Measurements from ENCODE around the gene DAB2IP.
"Not testable (repeated sequence)": the region's sequence is repeated elsewhere in the genome, so short reads cannot be mapped to it uniquely, and the experiment has no call there.

The DAB2IP gene

DNA sequence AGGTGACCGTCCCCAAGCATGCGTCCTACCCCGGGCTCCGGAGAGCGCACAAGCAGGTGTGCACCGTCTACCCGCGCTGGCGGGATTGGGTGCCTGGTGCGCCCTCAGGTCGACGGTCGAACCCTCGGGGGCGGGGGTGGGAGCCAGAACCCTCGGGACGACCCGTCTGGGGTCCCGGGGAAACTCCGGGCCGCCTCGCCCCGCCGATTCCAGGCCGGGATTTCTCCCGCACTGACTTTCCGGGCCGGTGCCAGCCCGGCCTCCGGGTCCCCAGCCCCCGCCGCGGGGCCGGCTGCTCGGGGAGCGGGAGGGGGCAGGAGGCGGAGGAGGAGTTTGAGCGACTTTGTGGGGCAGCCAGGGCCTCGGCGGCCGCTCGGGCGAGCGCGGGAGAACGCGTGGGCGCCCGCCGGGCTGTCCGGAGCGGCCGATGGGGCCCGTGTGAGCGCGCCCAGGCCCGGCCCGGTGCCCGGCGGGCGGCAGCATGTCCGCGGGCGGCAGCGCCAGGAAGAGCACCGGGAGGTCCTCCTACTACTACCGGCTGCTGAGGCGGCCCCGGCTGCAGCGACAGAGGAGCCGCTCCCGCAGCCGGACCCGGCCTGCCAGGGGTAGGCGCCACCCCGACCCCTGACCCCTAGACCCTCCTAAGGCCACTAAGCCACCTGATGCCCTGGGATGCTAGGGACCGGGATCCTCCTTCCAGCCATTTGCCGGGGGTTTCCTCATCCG lies at the start of gene DAB2IP:
Gene DAB2IP (plus strand): TSS at position 340 of the 726 bp plus-strand sequence. CDS start 142 bp downstream, at position 482.
- DNase-seq = no peak

DNA sequence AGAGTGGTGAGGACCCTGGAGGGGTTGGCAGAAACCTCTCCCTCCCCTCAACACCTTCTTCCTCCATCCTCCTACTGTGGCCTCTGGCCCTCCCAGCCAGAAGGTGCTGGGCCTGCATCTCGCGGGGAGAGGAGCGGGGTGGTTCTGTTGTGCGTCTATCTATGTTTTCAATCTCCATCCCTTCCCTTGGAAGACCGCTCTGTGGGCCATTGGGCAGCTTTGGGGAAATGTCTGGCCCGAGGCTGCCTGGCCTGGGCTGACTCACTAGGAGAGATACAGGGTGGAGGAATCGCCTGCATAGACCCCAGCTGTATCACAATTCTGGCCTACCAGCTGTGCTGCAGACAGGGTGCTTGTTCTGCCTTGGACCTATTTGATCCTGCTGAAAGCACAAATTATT lies 48.4 kb upstream of the DAB2IP start:
- no peak for DNase-seq

DNA sequence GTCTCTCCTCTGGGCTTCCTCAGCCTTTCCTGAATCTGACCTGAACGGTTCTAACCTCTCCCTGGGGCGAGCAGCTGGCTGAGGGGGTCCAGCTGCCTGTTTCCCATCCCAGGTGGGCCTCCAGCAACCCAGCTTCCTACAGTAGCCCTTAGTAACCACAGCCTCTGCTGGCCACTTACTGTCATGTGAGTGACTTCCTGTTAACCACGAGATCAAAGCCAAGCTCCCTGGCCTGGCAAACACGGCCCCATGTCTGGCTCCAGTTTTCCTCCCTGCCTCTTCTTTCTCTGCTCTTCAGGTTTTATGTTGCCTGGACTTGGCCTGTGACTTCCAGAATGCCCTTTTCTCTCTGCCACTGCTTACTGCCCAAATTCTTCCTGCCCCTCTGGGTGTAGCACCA lies 47.2 kb upstream of the DAB2IP start:
- no peak for DNase-seq

DNA sequence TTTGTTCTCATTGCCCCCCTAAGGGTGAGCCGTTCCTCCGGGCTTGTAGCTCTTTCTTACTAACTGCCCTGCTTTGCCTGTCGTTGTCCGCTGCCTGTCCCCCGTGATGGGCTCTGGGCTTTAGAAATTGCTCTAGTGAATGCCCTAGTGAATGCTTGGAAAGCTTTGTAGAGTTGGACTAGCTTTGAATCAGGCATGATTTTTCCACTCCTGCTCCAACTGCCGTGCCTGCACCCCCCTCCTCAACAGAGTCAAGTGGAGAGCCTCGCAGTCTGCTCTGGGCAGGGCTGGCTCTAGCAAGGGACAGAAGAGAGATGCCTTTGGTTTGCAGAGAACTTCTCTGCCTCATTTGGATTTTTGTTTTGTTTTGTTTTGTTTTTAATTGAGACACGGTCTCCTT lies 46.8 kb upstream of the DAB2IP start:
- no peak for DNase-seq

DNA sequence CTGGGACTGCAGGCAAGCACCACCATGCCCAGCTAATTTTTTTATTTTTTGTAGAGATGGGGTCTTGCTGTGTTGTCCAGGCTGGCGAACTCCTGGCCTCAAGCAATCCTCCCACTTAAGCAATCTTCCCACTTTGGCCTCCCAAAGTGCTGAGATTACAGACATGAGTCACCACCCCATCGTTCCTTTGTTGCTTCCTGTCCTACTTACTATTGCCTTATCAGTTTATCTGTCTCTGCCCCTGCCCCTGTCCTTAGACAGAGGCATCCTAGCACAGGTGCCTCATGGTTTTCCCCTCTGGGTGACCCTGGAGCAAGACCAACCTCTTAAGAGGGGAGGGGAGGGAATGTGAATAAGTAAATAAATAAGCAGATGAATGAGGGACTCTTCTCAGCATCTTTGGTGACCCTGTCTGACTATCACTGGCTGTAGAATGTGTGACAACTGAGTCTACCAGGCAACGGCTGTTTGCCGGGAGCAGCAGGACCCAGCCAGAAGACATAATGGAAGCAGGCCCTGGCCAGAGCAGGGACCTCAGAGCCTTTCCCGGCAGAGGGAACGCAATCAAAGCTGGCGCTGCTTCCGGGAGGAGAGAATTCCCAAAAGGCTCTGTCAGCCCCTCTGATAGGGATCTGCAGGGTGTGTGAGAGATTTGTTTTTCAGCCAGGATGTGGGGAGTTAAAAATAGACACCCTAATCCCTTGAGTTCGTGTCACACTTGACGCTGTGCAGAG lies 43.8 kb upstream of the DAB2IP start:
- no peak for DNase-seq

DNA sequence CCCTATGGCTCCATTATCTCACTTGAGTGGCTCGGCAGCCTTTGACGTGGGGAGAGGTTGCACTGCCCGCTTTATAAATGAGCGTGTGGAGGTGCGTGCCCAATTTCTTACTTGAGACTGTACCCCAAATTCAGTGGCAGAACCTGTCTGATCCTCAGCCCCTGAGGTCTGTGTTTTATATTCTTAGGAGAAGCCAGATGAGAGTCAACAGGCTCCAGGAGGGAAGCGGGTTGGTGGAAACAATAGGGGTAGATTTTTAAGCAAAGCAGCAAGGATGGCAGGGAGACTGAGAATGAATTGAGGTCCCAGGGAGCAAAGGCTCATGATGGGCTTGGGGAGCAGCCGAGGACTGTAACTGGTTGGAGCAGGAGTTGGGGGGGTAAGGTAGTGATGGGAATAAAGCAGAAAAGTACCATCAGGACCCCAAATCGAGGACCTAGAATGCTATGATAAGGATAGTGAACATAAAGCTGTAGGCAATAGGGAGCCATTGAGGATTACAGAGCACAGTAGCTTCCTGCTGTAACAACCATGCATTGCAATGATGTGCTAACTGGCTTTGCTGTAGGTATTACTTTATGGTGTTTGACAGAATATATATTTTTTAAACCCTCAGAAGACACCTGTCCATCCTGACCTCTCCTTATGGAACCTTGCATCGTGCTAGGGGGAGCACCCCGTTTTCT lies 43.1 kb upstream of the DAB2IP start:
- DNase-seq = no peak

DNA sequence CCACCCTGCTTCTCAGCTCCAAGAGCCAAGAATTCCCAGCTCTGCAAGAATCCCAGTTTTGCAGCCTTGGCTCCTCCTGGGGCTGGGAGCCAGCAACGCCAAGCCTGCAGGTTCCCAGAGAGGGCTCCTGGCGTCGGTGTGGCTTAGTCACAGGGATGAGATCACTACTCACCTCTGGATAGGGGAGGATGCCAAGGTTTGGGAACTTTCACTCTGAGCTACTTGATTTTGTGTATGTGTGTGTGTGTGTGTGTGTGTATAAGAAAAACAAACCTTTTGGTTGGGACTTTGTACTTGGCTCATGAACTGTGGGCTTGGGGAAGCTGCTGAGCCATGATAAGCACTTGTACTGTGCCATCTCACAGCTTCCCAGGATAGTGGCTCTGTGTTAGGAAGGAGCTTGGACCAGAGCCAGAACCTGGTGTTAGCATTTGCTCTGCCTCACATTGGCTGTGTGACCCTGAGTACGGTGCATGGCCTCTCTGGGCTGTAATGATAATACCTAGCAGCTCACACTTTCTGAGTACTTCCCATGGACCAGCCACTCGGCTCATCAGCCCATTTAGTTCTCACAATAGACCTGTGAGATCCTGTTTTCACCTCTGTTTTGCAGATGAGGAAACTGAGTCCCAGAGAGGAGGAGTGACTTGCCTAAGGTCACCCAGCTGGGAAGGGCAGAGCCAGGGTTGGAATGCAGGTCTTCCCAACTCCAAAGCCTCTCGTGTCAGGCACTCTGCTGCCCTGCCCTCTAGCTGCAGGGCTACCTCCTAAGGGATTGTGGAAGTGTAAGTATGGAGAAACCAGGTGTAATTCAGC lies 41.4 kb upstream of the DAB2IP start:
- no peak for DNase-seq

DNA sequence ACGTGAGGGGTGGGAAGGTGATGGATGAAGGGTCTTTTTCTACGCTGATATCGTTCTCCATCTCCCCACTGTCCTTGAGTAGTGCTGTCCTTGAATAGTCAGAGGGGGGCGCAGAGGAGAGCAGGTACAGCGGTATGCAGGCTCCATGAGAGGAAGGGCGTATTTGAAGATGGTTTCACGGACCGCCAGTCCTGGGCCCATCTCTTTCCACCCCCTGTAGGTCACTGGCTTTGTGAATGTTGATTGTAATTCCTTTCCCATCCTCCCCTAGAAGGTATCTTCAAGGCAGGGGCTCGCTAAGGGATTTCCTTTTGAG lies 40.8 kb upstream of the DAB2IP start:
- DNase-seq = no peak

DNA sequence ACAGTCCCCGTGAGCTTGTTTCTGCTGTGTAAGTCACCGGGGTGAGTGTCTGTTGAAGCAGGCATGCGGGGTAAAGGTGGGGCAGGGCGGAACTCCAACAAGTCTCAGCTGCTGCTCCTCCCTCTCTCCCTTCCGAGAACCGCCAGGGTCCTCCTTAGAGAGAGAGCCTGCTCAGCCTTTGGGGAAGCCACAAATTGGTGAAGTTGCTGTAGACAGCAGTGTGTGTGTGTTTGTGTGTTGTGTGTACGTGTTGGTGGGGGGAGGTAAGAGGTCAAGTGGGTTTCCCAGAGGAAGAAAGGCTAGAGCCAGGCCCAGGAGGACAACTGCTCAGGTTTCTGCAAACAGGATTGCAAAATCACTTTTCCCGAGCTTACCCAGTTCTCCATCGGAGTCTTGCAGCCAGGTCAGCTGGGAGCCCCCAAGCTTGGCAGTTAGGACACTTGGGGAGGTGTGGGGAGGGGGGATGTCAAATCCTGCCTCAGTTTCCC lies 38.9 kb upstream of the DAB2IP start:
- DNase-seq = no peak

DNA sequence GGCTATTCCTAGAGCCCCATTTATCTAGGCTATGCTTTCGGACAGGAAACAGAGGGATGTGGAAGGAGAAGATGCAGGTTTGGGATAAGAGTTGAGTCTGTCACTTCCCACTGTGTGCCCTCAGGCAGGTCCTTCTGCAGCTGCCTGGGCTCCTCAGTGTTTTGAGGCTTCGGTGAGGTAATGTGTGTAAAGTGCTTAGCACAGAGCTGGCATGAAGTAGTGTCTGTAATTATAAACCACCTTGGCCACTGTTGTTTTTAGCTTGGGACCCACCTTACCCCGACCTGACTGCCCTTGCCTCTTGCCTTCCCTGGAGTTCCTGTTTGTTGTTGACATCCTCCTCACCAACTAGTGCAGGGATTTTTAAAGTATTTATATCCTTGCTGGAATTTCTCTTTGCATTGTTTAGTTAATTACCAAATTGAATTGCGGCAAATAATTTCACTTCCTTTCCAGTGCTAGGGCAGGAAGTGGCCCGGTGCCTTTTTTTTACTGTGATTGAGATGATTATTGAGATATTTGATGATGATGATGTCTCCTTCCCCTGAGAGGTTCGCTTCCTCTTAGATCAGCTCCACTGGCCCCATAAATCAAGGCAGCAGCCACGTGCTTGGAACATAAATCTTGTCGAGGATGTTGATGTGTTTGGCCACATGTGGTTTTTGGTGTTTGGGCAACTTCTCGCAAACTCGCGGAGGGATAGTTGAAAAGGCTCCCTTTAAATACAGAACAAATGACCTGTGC lies 38.3 kb upstream of the DAB2IP start:
- no peak for DNase-seq

DNA sequence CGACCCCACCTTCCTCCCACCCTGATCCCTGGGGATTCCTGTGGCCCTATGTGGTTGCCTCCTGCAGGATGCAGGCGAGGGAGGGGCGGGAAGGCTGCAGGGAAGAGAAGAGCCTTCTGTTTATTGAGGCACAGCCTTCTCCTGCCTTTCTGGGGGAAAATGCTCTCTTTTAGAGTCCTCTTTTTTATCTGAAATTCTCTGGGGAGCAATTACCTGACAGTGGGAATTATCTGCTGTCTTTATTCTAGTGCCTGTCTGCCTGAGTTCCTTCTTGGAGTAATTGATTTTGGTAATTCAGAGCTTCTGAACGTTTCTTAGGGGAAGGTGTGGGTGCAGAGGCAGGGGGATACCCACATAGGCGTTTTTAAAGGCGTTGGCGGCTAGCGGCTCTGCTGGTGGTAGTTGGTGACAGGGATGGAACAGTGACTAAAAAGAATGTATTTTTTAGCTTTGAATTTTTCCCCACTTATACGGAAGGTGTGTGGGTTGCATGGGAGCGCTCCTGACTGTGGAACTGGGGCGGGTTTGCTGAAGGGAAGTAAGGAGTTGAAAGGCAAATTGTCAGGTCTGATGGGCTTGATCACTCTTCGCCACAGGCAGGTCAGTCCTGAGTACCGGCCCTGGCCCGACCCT lies 35.2 kb upstream of the DAB2IP start:
- DNase-seq = no peak

DNA sequence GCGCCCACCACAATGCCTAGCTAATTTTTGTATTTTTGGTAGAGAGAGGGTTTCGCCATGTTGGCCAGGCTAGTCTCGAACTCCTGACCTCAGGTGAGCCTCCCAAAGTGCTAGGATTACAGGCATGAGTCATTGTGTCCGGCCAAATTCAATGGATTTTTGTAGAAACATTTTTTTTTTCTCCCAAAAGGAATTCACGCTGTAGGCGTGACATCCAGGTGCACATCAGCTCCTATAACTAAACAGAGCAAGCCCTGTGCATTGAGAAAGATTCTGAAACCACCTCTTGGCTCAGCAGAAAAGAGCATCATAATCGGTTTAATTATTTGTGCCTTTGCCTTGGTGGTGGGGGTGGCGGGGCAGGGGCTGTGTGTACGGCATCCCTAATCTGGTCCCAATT lies 32.9 kb upstream of the DAB2IP start:
- DNase-seq = no peak

DNA sequence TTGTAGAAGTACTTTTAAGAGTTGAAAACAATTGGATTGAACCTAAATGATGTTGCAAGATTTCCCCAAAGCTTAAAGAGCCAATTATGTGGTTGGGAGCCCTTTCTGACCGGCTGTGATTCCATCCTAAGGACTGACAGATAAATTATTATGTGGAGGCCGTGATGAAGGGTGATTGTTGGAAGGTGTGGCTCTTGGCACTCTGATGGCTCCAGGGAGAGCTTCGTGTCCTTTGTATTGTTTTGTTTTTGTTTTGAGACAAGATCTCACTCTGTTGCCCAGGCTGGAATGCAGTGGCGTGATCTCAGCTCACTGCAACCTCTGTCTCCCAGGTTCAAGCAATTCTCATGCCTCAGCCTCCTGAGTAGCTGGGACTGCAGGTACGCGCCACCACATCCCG lies 32.5 kb upstream of the DAB2IP start:
- not testable (repeated sequence) for DNase-seq

DNA sequence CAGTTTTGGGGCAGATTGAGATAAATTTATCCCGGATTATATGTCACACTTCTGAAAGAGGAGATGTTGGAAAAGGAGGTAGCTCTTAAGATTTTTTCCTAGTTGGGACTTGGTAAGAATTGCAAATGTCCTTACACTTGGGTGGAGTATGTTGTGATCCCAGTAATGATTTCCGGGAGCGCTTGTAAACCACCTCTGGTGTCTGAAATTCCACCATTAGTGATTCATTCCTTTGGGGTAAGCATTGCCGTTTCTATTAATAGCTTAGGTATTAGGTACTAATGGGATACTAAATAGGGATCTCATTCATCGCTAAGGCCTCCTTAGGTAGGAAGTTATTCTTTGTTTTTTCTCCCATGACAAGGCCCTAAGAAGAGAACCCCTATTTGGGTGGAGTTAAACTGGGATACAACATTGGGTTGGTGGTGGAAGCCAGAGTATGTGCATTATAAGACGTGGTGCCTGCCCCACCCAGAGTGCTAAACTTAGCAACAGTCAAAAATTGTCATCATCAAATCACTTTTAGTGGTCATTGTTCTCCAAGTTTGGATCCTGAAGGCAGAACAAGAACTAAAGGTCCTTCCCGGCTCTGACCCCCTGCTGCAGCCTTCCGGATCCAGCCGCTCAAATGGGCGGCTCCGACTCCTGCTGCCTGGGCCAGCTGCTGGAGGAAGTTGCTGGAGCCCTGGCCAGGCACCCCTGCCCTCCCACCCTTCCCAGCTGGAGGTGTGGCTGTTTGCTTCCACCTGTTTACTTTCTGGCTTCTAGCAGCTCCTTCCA lies 31.7 kb upstream of the DAB2IP start:
- no peak for DNase-seq

DNA sequence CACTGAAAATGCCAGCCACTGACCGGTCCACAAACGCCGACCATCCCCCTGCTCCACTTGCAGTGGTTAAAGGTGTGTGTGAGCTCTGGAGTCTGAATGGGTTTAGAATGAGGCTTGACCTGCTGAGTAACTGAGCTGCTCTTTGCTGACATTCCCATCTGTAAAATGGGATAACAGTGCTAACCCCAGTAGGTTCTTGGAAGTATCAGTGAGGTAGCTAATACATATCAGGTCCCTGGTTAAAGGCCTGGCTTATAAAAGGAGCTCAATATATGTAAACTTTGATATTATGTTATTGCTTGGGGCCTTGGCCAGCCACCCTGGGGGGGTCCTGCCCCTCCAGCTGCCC lies 31.1 kb upstream of the DAB2IP start:
- DNase-seq = no peak

DNA sequence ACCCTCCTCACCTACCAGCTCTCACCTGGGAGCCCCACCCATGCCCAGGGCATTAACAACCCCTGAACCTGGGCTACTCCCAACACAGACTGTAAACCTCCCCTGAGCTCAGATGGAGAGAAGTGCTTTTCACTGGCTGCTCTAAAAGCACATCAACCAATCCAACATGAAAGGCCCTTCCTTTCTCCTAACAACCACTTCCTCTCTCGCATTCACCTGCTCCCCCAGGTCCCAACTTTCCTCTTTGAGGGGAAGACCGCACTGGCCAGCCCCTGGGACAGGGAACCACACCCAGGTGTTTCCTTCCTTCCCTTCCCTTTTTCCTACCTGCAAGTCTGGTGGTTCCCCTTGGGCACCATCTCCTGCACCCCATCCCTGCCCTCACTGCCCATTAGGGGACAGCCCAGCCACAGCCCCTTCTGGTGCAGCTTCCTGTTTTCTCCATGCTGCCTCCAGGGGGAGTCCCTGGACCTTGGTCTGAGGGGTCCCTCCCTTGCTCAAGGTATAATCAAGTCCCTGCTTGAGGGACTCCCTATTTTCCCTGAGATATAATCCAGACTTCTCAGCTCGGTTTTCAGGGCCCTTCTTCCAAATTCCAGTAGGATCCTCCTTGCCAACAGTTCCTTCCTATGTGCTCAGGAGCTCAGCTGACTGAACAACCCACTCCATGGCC lies 30.5 kb upstream of the DAB2IP start:
- no peak for DNase-seq

DNA sequence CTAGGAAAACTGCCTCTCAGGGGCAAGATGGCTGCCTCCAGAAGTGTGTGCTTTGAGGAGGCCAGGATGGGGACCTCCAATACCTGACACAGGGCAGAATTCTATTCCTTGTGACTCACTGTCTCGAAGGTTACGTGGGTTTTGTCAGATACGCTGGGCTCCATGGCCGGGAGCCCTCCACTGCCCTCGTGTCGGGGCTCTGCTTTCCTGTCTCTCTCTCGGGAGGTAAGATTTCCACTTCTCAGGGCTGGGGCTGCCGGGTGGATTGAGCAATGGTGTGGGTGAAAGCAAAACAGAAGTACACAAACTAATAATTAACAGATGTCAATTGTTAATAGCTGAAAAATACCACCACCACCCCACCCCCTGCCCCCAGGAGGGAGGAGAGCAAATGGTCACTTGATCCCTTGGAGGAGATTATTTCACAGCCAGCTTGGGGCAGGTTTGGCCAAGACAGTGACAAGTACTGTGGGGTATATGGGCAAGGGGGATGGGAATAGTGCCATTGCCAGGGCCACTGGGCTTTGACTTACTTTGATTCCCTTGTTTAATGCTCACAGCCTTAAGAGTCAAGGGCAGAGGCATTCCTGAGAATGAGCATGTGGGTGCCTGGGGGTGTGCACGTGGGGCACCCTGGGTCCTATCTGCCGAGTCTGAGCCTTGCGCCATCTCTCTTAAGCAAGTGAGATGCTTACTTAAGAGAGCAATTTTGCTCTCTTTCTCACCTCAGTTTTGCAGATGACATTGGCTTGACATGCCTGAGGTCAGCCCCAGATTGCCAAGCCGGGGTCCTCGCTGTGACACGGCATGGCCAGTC lies 28.8 kb upstream of the DAB2IP start:
- DNase-seq = no peak

DNA sequence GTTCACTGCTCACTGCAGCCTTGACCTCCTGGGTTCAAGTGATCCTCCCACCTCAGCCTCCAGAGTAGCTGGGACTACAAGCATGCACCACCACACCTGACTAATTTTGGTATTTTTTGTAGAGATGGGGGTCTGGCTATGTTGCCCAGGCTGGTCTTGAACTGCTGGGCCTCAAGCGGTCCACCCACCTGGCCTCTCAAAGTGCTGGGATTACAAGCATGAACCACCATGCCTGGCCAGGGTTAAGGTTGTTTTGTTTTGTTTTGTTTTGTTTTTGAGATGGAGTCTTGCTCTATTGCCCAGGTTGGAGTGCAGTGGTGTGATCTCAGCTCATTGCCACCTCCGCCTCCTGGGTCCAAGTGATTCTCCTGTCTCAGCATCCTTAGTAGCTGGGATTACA lies 28.0 kb upstream of the DAB2IP start:
- not testable (repeated sequence) for DNase-seq

DNA sequence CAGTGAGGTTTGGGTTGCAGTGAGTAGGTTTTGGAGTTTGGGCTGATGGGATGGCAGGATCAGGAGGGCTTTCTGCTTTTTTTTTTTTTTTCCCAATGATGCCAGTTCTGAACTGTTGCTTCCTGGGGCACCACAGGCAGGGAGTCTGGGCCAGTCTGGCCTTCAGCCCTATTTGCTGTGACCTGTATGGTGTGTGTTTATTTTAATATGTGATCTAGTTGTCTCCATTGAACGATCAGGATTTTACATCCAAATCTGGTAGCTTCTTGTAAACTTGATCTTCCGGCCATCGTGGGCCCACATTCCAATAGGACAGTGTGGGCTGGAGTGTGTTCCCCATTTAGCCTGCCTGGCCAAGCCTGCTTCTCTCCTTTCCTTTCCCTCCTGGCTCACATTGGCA lies 25.8 kb upstream of the DAB2IP start:
- no peak for DNase-seq

DNA sequence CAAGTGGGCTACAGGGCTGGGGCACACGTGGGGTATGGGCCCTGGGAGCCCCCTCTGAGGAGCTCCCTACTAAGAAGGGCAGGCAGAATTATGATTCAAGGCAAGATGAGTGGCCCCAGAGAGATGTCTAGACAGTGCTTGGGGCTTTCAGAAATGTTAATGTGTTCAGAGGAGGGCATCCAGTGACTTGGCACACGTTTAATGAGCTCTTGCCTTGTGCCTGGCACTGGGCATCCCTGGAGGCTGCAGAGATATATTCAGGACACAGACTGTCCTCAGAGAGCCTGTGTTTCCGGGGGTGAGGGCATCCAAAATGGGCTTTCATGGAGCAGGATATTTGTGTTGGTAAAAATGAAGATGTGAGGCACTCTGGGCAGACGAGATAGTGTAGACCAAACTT lies 25.4 kb upstream of the DAB2IP start:
- DNase-seq = no peak
